Mesenteric fat pad (tissue), 1 donor: ENCODE measurements around the gene NFIB. TPM values are rescaled to one million over a fixed set of nuclear protein-coding genes. Genes with fewer than 3 reads are reported as not detected.

Experiments
- DNase-seq: peaks from one replicate; pipeline ENCODE4 v3.0.0-alpha.2; 2020; ENCODE audit warnings: low spot score
- total RNA-seq: library from RNA; stranded (reverse); fragmentation: NEBNext Ultra II Directional; extraction: Animal tissue kit (Norgen Biotek cat#: 25700); gene quantifications from one replicate; pipeline ENCODE4 v1.2.1, GENCODE V29; 2021
- donor health status: DM: yes; HTN: yes; CAD: no.

Gene NFIB
- total RNA-seq, 1 donor from 2014 or later: 143 TPM

DNA sequence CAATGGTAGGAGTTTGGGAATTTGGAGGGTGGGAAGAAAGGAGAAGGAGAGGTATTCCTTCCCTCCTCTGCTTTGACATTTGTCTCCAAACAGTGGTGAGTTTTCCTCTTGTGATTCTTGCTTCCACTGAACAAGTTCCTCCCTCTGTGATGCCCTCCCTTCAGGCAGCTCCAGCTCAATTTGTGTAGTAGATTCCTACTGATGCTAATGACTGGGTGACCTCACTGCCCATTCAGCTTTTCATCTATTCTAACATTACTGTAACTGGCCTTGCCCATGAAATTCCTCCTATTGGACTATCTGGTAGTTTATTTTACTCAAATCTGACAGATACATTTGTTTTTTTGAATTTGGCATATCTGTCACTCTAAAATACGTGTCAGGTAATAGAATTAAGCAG, 121.4 kb downstream of the NFIB start:
- no peak for DNase-seq

DNA sequence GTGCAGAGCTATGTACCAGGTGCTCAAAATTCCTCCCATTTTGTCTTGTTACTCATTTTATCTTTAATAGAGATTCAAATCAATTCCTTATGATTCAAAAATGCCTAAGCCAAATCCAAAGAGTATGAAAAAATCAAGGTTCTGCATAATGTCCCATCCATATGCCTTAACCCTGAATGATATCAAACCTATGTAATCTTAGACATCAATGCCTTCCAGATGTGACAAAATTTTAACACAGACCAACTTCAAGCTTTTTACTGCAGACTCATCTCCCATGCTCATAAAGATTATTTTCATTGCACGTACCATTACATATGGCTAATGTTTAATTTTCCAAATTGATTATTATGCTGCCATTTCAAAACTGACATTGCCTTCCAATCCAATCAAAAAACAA, 122.4 kb downstream of the NFIB start:
- DNase-seq: no peak

DNA sequence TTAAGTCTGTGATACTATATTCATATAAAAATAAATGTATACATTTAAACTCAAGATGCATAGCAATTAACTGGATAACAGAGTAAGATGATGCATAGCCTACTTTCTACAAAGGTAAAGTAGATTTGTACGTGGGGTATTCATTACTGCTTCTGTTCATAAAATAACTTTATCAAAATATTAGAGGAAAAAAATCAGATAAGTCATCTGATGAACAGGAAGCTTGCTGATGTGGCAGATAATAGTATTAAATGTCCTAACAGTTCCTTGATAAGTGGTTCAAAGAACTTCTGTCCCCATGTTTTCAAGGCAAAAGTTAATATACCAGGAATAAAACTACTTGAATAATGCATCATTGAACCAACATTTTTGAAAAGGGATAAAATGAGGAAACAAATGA, 123.7 kb downstream of the NFIB start:
- no peak for DNase-seq

DNA sequence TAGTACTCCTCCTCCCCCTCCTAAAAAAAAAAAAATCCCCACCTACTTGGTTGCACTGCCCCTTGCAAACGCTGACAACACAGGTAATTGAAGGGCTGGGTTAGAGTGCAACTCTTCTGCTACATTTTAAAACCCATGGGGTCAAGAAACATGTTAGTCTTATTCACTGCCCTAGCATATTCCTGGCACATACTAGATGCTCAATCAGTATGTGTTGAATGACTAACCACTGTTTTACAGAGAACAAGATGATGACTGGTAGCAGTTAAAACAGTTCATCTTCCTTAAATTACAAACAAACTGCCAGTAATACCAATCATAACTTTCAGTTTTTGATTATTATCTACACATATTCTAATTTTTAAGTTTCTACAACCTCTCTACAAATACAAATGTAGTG, 124.4 kb downstream of the NFIB start:
- DNase-seq: no peak

DNA sequence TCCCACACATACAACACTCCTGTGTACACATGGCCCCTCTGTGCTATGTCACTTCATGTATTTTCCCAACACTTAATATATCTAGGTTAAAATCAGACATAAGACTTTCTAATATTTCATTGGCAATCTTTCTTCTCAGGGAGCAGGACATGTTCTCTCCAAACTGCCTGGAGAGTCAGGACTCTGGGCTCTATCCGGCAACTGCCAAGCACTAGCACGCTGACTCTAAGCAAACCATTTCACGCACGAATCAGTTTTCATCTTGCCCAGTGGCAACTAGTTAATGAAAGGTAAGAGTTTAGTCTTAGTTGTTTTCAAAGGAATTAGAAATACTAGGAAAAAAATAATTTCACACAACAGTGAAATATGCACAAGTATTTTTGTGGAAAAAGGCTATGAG, 124.8 kb downstream of the NFIB start:
- DNase-seq: no peak

DNA sequence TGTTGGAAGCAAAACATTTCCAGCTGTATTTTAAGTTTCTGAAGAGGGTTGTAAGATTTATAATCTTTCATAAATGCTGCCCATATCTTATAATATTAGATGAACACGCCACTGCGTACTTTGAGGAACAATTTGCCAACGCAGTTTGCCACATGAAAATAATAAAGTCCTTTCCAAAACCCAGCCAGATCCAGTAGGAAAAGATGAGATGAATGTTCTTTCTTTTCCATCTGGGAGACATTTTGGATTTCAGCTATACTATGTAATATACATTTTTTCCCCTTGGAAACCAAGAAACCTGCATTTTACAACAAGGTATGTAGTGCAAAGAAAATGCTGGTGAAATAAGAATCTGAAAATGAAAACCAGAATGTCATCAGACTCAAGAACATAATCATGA, 125.4 kb downstream of the NFIB start:
- no peak for DNase-seq

DNA sequence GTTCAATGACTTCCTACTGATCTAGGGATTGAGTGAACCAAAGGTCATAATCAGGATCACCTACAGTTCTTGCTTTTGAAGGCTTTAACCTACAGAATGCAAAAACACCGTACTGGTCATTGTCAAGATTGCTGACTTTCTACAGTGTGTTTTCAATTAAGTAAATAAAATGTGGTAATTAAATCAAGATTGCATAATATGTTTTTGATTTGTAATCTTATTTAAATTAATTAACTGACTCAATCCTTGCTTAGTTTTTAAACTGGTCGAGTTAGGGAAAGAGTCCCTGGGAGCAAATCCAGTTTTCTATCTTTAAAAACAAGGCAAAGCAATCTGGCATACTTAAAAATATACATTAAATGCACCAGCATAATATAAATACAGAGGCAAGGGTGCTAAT, 125.9 kb downstream of the NFIB start:
- DNase-seq: no peak

DNA sequence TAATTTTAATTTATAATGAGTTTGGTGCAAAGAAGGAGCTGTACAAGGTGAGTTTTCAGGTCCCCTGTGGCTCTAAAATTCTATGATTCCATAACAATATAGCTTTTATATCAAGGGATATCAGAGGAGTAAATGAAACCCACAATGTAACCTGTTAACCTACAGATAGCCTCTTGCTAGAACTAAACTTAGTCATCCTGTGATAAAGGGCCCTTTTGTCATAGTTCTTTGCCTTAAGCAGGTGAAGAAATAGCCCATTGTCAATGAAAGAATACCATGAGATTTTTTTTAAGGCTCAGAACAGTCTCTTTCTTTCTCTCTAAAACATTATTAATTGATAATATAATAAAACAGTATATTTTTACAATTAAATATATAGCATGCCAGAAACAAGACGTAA, 127.8 kb downstream of the NFIB start:
- DNase-seq: no peak

DNA sequence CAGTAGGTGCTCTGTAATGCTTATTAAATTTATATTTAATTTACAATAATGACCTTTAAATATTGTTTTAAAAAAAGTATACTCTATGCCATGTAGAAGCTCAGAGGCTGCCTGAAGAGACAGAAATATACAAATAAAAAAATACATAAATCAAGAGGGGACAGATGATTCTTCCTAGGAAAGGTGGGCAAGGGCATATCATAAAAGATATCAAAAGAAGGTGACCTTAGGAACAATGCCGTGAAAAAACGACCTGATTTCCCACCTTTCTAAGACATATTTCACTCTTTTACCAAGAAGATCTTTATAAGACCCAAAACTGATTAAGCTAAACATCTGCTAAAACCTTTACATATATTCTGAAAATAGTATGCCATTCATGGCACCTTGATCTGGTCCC, 128.9 kb downstream of the NFIB start:
- no peak for DNase-seq

DNA sequence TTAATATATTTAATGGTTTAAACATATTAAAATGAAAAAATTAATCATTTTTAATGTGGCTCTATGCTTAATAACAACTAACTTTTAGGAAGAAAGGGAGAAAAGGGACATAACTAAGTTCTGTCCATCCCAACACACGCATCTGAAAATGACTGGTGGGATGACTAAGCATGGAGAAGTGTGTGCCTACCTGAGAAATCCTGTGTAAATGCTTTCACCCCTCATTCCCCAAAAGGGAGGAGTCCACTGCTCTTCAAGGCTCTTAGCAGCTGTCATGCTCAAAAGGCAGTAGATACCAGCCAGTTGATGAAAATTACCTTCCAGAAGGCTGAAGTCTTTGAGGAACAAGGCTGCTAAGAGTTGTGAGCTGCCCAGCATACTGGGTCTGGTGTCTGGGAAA, 130.9 kb downstream of the NFIB start:
- no peak for DNase-seq

DNA sequence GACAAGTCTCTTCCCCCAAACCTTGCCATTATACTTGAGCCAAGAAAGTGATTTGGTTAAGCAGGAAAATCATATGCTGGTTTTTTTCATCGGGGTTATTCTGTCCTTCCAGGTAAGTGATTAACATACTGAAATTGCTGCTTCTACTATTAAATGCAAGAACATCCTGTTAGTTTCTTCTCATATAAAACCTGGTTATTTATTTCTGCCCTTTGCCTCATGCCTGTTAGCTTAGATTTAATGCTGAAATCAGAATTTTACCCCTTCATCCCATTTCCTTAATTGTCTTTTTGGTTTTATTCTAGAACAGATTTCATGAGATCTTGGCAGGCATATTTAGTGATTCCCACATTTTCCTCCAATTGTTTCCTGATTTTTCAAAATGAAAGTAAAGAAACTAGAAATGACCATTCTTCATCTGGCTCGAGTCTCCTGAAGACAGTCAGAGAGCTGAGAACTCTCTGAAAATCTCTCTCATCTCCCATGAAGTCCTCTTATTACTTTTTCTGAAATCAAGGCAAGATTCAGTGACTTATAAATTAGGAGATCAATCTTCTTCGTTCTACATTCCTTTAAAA, 132.9 kb downstream of the NFIB start:
- no peak for DNase-seq

DNA sequence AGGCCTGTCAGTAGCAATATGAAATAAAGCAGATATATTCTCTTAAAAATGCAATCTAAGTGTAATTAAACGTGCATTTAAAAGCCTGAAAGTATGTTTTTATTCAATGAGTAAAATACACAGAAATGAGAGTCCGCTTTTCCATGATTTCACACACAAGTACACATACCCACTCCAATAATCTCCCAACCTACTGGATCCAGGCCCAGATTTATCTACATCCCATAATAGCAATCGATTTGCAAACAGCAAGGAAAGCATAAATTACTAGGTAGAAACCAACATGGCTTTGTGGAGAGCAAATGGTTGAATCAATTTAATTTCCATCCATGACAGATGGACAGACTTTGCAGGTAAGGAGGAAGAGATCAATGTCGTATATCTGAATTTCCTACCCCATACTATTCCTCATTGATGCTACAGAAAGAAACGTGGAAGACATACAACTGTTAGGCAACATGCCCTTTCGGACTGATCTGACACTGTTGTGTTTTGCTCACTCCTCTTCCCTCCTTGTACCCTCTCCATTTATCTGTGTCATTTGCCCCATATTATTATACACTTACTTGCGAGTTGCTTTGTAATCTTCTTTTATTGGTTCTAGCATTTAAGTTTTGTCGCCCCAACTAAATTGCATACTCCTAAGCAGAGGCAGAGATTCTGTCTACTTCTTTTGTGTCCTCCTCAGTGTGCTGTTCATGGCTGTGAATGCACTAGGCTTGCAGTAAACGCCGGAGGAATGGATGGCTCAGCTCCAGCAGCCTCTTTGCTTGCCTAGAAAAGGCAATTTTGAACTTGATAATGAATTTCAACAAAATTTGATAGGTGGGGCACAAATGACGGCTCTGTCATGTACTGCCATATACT, 133.6 kb downstream of the NFIB start:
- no peak for DNase-seq

DNA sequence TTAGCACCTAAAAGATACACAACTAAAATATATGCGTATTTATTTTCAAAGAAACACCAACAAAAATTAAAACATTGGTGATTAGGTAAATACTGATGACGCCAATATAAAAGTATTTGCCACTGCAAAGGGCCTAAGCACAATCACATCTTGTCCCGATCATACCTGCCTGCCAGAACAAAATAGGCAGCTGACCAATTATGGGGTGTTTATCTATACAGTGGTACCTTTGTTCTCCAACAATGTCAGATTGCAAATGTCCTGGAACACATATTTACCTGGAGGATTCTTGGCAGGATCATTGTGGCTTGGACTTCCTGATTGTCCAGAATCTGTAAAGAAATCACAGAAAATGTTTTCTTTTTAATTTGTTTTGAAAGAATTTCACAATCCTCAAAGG, 134.5 kb downstream of the NFIB start:
- DNase-seq: no peak

DNA sequence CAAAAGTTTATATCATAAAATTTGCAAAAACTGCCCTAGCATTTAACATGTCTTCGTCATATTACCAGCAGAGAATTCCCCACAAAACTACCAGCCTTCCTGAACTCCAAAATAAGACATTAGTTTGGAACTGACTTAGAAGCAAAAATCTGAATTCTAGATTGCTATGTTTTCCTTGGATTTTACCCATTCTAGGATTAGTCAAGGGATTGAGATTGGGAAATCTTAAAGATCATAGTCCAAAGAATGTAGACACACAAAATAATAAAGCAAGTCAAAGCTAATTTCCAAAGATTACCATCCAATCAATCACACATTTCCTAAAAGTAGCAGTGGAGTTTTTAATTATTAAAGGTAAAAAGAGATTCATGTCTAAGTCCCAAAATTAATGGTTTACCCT, 138.2 kb downstream of the NFIB start:
- no peak for DNase-seq

DNA sequence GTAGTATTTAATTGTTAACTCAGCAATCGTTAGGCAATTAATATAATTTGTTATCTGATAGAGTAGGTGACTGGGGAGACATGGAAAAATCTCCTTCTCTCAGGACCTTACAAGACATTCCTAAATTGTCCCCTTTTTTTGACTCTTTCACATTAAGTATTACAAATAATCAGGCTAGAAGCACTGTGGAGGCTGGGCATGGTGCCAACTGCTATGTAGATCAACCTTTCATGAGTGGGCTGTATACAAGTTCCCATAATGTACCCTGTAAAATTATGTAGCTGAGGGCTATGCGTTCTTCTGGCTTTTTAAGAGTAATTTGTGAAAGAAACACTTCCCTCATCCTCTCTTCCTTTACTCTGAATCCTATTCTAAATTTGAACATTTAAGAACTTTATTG, 140.2 kb downstream of the NFIB start:
- DNase-seq: no peak

DNA sequence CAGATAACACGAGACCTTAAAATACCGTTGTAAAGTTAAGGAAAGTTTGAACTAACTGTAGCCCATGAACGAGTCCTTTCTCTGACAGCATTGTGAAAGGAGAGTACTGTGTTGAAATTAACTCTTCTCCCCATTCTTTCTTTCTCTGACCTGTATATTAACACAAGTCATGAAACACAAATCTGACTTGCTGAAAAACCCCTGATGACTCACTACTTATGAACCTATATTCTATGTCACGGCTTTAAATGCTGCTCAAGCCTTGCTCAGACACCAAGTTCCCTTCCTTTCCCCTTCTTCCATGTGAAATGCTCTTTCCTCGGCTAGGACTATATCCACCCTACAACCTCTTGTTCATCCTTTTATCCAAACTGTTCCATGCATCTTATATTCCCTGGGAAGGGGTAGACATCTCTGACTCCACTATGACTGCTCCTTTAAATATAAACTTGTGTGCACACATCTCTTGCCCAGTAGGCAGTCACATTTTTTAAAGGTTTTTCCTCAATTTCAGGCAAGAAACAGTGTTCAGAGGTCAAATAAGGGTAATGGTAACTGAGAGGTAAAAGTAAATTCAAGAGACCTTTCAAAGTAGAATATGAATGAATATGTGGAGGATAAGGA, 142.9 kb downstream of the NFIB start:
- no peak for DNase-seq

DNA sequence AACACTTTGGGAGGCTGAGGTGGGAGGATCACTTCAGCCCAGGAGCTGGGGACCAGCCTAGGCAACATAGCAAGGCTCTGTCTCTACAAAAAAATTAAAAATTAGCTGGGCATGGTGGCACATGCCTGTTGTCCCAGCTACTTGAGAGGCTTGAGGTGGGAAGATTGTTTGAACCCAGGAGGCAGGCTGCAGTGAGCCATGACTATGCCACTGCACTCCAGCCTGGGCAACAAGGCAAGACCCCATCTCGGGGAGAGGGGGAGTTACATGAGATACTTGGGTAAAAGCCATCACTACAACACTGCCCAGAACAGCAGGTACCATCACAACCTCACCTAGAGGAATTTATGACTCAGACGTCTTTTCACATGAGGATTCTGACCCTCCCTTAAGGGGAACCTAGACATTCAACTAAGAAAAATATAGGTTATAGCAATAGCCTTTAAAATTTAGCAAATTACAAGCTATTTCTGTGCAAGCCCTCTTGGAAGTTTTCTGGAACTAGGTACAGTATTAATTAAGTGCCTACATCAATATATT, 143.5 kb downstream of the NFIB start:
- no peak for DNase-seq

DNA sequence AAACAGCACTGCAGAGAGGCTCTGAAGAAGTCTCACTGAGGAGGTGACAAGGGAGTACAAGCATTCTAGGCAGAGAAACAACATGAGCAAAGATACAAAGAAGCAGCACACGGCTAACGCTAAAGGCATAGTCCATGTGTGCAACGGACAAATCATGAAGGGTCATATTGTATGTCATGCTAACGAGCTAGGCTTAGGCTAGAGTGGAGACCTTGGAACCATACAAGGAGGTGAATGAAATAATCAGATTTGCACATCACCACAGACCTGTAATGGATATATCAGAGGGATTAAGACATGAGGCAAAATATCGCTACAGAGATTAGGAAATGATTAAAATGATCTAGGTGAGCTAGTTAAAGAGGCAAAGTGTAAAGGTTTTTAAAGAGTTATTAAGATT, 145.6 kb downstream of the NFIB start:
- DNase-seq: no peak

DNA sequence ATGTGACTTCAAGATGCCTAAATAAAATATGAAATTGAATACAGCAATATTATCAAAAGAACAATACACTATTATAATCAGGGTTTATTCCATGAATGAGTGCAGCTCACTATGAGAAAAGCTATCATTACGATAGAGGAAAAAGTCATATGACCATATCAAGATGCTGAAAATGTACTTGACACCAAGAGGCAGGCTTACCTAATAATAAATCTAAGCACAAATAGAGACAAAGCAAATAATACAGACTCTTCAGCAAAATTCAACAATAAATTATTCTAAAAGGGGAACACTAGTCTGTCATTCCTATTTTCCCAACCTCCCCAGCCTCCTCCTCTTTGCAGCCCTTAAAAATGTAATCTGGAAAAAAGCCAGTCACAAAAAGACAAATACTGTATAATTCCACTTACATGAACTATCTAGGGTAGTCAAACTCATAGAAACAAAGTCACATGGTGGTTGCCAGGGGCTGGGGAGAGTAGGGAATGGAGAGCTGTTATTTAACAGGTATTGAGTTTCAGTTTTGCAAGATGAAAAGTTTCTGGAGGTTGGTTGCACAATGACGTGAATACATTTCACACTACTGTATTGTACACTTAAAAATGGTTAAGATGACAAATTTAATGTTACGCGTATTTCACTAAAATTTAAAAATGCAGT, 148.4 kb downstream of the NFIB start:
- DNase-seq: no peak

DNA sequence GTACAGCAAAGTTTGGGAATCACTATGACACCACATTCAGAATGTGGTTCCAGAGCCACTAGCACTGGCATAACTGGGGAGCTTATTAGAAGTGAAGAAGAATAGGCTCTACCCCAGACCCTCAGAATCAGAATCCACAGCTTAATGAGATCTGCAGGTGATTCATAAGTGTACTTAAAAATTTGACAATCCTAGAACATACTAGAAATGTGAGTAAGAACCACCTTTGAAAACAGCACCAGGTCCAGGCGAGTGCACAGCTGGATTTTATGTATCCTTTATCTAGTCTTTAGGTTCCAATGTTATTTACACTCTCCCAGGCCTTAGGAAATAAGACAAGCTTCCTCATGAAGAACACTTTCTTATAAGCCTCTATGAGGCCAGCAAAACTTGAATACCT, 149.0 kb downstream of the NFIB start:
- no peak for DNase-seq

DNA sequence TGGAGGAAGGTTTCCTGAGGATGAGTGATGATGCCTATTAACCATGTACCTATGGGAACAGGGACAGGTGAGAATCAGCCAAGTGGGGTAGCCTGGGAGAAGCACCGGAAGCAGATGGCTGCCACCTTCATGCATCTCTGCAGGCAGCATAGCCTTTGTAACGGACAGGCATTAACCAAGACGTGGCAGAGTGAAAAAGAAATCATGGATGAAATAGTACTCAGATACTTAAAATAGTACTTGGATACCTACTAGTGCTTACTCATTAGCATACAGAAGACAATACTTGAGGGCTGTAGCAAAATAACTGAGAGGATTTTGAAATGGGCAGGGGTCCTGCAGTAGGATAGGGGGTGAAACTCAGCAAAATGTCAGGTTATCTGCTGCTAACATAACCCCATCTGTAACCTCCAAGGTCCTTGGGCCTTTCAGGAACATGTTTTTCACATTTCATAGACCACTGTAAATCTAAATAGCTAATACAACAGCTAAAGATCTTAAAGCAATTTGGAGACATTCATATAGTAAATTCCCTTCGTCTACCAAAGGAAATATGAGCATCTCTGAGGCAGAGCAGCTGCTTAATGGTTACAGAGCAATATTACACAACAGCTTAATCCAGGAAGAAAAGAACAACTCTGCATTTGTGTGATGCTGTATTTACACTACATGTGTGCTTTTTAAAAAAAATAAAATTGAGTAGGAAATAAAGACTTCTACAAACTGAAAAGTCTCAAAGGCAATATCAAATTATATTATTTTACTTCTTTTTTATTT, 154.3 kb downstream of the NFIB start:
- DNase-seq: no peak
